ENCODE results near the gene SYNDIG1L. TPM values are rescaled to one million over a fixed set of nuclear protein-coding genes. Genes with fewer than 3 reads are reported as not detected.

Gene SYNDIG1L
- total RNA-seq, 1 experiment from 2014 or later, result not detected

GRCh38 chr14:74409441-74409840 is 16.6 kb downstream of the SYNDIG1L start:
- no peak overlapping the region for H3K27ac ChIP-seq (ENCODE audit: low read depth, low read length)

More at GRCh38 chr14:74409441-74409840, 16.6 kb downstream of the SYNDIG1L start:
- Histone ChIP-seq H4K20me1 (ENCODE audit: insufficient read depth) (no peaks in the 10 kb centered on the region), H2AFZ (ENCODE audit: low read depth, low read length, poor library complexity, severe bottlenecking) (no peak overlapping the region), H3K9ac (ENCODE audit: low read length) (no peak overlapping the region), H3K36me3 (ENCODE audit: control insufficient read depth in 1 of 2, insufficient read depth in 2 of 2, low read length in 2 of 2) (no peaks in the 10 kb centered on the region), H3K4me3 (replicated peaks in 1 of 2; ENCODE audit: low read depth in 1 of 2, low read length in 2 of 2) (no peak overlapping the region), H3K79me2 (ENCODE audit: insufficient read depth, low read length) (no peaks in the 10 kb centered on the region), H3K9me2 (ENCODE audit: insufficient read depth) (no peaks in the 10 kb centered on the region), H3K4me1 (ENCODE audit: control insufficient read depth in 1 of 2, insufficient read depth in 2 of 2, low read length in 2 of 2) (peaks cover 5 to 6% of the 10 kb centered on the region in 2 experiments; a peak in 3 of 4 replicates), H3K27me3 (ENCODE audit: insufficient read depth, low read length) (no peaks in the 10 kb centered on the region), H3K4me2 (ENCODE audit: low read length) (no peak overlapping the region), H3K9me3 (ENCODE audit: control insufficient read depth in 1 of 2, insufficient read depth in 1 of 2, low read depth in 1 of 2, low read length in 2 of 2) (no peaks in the 10 kb centered on the region)
- TF ChIP-seq SIN3A (IDR thresholded peaks at IDR 0.05; ENCODE audit: low read depth) (no peak), FOSL1 (IDR thresholded peaks at IDR 0.05; ENCODE audit: low read depth) (no peak), SP1 (IDR thresholded peaks at IDR 0.05; ENCODE audit: low read depth) (no peak), EGR1 (IDR thresholded peaks at IDR 0.05; ENCODE audit: low read depth) (no peak), MAX (IDR thresholded peaks at IDR 0.05) (no peak), ZBTB33 (IDR thresholded peaks at IDR 0.05; ENCODE audit: extremely low read depth, insufficient replicate concordance, low read length) (no peak), RAD21 (IDR thresholded peaks at IDR 0.05; ENCODE audit: low read depth) (no peak)
- BruUV-seq (replicated peaks), result no TSS peak
- intact Hi-C loops (cut with micrococcal nuclease), result no loop called here
- RAD21 ChIA-PET (ENCODE audit: low non-redundant PET in 1 of 2, low total read pairs in 2 of 2, uncharacterized antibody in 2 of 2, unreplicated experiment in 2 of 2), result interaction anchor here in 1 of 2 experiments (0.5 kb wide), 1 partner anchor 84 kb away, joined by 4 read pairs; the partner anchor contains the start of gene ISCA2
- CTCF ChIA-PET, result no interaction called here
- POLR2A ChIA-PET, result no interaction called here
- ATAC-seq (no peak), DNase-seq (ENCODE audit: low read depth, low spot score) (no peak)
